Endometrial microvascular endothelial cells (primary cell): ENCODE results near the gene EIF4E. TPM values are rescaled to one million over a fixed set of nuclear protein-coding genes. Genes with fewer than 3 reads are reported as not detected.
"Not testable (repeated sequence)": the region's sequence is repeated elsewhere in the genome, so short reads cannot be mapped to it uniquely, and the experiment has no call there.

Experiments used
- in situ Hi-C: cut with HindIII; loops from 2 replicates; pipeline ENCODE4 v1.10.0; 2017; ENCODE audit warnings: low sequenced_read_pairs, low pct_unique_long_range_greater_than_20kb; ENCODE audit errors: inconsistent ontology term
- total RNA-seq: library from RNA; depleted of rRNA; stranded (reverse); fragments of >200 nt; gene quantifications from one replicate; pipeline ENCODE4 v1.2.3, GENCODE V29; 2015; ENCODE audit errors: inconsistent ontology term

The EIF4E gene
- total RNA-seq, 1 donor from 2014 or later, result 123 TPM

- in situ Hi-C loops, result no loop called here
Measured at GRCh38 chr4:98890702-98891455, 38.1 kb downstream of the EIF4E start.

GRCh38 chr4:98887145-98887544 lies 41.8 kb downstream of the EIF4E start:
- in situ Hi-C loops, result no loop called here

GRCh38 chr4:98886382-98886781 lies 42.6 kb downstream of the EIF4E start:
- in situ Hi-C loops, result not testable (repeated sequence)

DNA sequence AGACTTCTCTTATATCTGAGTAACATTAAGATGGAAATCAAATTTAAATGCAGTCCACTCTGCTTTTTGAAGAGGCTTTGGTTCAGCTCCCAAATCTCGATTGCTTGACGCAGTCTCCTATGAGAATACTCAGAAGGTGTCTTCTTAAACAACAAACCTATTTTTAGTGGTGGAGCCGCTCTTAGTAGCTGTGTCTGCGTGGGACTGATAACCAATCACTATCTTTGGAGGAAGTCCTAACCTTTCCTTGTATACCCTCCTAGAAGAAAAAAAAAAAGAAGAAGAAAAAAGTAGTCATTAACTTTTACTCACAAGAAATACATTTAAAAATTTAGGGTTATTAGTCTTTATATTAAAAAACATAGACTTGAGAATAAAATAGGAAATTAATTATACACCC lies 48.0 kb downstream of the EIF4E start:
- in situ Hi-C loops, result not testable (repeated sequence)

GRCh38 chr4:98879515-98879914 lies 49.4 kb downstream of the EIF4E start:
- in situ Hi-C loops, result no loop called here

GRCh38 chr4:98873059-98873458 lies 55.9 kb downstream of the EIF4E start:
- in situ Hi-C loops, result no loop called here

DNA sequence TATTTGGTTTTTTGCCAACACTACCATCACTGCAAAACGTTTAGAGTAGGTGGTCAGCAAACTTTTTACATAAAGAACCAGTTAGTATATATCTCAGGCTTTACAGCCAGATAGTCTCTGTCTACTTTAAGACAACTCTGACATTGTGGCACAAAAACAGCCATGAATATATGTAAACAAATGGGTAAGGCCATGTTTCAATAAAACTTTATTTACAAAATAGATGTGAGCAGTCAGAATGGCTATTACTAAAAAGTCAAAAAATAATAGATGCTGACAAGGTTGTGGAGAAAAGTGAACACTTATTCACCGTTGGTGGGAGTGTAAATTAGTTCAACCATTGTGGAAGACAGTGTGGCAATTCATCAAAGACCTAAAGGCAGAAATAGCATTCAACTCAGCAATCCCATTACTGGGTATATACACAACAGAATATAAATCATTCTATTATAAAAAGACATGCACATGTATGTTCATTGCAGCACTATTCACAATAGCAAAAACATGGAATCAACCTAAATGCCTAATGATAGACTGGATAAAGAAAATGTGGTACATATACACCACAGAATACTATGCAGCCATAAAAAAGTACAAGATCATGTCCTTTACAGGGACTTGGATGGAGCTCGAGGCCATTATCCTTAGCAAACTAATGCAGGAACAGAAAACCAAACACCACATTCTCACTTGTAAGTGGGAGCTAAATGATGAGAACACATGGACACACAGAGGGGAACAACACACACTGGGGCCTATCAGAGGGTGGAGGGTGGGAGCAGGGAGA lies 56.6 kb downstream of the EIF4E start:
- in situ Hi-C loops, result not testable (repeated sequence)

DNA sequence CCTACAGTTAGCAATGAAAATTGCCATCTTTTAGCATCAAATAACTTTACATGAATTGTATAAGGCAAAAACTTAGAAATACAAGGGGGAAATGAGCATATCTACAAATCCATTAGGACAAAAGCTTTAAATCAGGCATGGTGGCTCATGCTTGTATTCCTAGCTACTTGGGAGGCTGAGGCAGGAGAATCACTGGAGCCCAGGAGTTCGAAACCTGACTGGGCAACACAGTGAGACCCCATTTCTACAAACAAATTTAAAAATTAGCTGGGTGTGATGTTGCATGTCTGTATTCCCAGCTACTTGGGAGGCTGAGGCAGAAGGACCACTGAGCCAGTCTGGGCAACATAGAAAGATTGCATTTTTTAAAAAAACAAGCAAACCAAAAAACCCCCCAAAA lies 61.3 kb downstream of the EIF4E start:
- in situ Hi-C loops, result no loop called here

- in situ Hi-C loops, result no loop called here
Measured at GRCh38 chr4:98865059-98865458, 63.9 kb downstream of the EIF4E start.

GRCh38 chr4:98864560-98864959 lies 64.4 kb downstream of the EIF4E start:
- in situ Hi-C loops, result no loop called here

DNA sequence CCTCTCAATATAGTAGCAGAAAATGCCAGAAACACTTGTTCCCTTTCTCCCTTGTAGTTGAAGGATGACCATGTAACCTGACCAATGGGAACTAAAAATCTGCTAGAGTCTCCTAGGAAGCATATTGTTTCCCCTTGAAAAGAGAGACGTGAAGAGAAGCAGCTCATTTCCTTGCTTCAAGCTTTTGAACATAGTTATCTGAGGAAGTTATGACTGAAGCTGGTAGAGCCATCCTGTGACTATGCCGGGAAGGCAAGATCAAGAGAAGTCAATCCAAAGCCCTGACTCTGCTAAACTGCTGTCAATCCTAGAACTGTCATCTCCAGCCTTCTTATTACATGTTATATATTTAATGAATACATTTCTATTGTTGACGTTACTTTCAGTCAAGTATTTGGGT lies 66.6 kb downstream of the EIF4E start:
- in situ Hi-C loops, result no loop called here

GRCh38 chr4:98861100-98861884 lies 67.6 kb downstream of the EIF4E start:
- in situ Hi-C loops, result no loop called here

GRCh38 chr4:98851806-98852205 lies 77.1 kb downstream of the EIF4E start:
- in situ Hi-C loops, result no loop called here

GRCh38 chr4:98850937-98851336 lies 78.0 kb downstream of the EIF4E start:
- in situ Hi-C loops, result no loop called here

DNA sequence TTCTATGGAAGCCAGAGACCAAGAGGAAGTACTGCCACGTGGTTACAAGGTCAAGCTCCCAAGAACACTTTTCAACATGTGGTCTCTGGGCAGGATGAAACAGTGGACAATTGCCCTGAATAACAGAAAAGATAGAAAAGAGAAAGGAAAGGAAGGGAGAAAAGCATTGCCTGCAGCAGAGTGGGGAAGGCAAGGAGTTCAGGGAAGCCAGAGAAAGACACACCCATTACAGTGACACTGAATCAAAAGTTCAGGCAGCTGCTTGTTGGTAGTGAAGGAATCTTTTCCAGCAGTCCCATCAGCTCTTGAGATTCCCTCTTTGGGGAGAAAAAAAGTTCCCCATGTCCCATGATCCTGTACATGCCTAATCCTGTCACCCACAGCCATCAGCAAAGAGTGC lies 80.5 kb downstream of the EIF4E start:
- in situ Hi-C loops, result no loop called here

GRCh38 chr4:98845960-98846359 lies 83.0 kb downstream of the EIF4E start:
- in situ Hi-C loops, result no loop called here

- in situ Hi-C loops, result not testable (repeated sequence)
Measured at GRCh38 chr4:98842917-98843316, 86.0 kb downstream of the EIF4E start.

DNA sequence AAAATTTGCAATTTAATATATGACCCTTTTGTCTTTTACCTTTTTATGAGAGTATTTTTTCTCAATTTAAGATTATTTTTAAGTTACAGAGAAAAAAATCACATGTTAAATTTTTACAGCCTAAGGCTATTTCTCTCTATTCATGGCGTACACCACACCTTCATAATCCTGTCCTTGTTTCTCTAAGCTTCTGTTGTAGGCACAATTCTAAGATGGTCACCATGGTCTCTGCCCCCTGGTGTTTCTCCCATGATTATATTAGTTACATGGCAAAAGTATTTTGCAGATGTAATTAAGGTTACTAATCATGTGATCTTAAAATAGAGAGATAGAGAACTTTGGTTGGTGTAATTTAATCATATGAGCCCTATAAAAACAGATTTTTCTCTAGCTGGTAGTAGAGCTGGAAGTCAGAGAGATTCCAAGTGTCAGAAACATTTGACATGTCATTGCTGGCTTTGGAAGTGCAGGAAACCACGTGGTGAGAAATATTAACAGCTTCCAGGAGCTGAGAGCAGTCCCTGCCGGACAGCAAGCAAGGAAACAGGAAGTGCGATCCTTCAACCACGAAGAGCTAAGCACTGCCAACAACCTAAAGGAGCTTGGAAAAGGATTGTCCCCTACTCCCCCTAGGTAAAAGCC lies 89.8 kb downstream of the EIF4E start:
- in situ Hi-C loops, result no loop called here

DNA sequence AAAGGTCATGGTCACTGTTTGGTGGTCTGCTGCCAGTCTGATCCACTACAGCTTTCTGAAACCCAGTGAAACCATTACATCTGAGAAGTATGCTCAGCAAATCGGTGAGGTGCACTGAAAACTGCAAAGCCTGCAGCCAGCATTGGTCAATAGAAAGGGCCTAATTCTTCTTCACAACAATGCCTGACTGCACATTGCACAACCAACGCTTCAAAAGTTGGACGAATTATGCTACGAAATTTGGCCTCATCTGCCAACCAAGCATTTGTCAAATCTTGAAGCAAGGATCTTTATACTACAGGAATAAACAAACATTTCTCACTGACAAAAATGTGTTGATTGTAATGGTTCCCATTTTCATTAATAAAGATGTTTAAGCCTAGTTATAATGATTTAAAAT lies 90.4 kb downstream of the EIF4E start:
- in situ Hi-C loops, result no loop called here
